Activated T-cell treated with anti-CD3 and anti-CD28 coated beads for 24 hours (primary cell): ENCODE measurements around the gene L3MBTL2.

Experiments
- DNase-seq: peaks from one replicate; pipeline ENCODE4 v3.0.0-alpha.2; 2020; ENCODE audit warnings: low read depth

The L3MBTL2 gene

GRCh38 chr22:41274856-41275255, 69.7 kb downstream of the L3MBTL2 start:
- DNase-seq, result no peak

GRCh38 chr22:41280065-41280464, 75.0 kb downstream of the L3MBTL2 start:
- no peak for DNase-seq

GRCh38 chr22:41280854-41281253, 75.7 kb downstream of the L3MBTL2 start:
- no peak for DNase-seq
